HUES64 (cell line): ENCODE results near the gene MAPRE2.

ENCODE experiments used
- H3K27ac ChIP-seq: 2 replicates; pipeline ENCODE4 v1.7.0; 2013; ENCODE audit warnings: low read depth, low read length, inconsistent platforms
- H3K27me3 ChIP-seq: 2 replicates; pipeline ENCODE4 v1.6.1; 2013; ENCODE audit warnings: mild to moderate bottlenecking, low read length; ENCODE audit not compliant: insufficient read depth
- H3K36me3 ChIP-seq: 2 replicates; pipeline ENCODE4 v1.6.1; 2013; ENCODE audit warnings: mild to moderate bottlenecking, low read length; ENCODE audit not compliant: insufficient read depth
- H3K4me1 ChIP-seq: 2 replicates; pipeline ENCODE4 v1.6.1; 2013; ENCODE audit warnings: mild to moderate bottlenecking, low read length, moderate library complexity; ENCODE audit not compliant: insufficient read depth
- H3K4me3 ChIP-seq: 2 replicates; pipeline ENCODE4 v1.5.1; 2013; ENCODE audit warnings: mild to moderate bottlenecking, low read length, moderate library complexity
- H3K9ac ChIP-seq: 2 replicates; pipeline ENCODE4 v1.6.1; 2013; ENCODE audit warnings: mild to moderate bottlenecking, low read depth, low read length
- H3K9me3 ChIP-seq: 2 replicates; pipeline ENCODE4 v1.6.1; 2013; ENCODE audit warnings: low read depth, low read length; ENCODE audit not compliant: insufficient read depth
- WGBS: fragments of 150-250, 120-280 bp; methylation state at CpG from one replicate; pipeline ENCODE4 v1.1.7; 2013; ENCODE audit warnings: missing lambda C conversion rate; 5-methylcytosine and 5-hydroxymethylcytosine counted together

MAPRE2 gene

DNA sequence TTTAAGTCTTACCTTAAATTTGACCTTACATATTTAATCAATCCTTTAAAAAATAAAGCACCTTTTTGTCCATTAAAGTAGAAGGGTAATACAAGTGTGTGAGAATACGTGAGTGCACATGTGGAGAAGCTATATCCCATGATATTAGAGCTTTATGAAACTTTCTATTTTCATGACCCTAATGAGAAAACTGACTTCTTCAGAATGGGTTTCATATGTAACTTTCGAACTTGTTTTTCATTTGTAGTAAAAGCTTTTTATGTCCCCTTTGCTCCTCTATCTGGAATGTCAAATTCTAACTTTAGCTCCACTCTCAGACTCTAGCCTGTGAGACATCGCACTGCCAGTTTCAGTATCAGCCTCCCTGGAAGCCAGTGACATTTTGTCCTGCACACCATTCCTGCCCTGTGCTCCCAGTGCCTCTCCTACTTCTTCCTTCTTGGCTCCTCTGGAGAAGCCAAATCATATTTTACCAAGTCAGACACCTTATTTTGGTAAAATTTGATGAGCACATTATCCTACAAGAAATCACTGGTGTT, 42.0 kb downstream of the MAPRE2 start:
- Histone ChIP-seq H3K9me3 (no peaks in the 10 kb centered on the region), H3K27me3 (no peaks in the 10 kb centered on the region), H3K36me3 (no peaks in the 10 kb centered on the region), H3K27ac (no peak overlapping the region), H3K4me3 (no peak overlapping the region), H3K4me1 (no peaks in the 10 kb centered on the region), H3K9ac (no peak overlapping the region)
- 92% methylated on average over 2 of the region's 3 CpGs for WGBS

- Histone ChIP-seq H3K4me1 (no peaks in the 10 kb centered on the region), H3K9ac (no peak overlapping the region), H3K27me3 (no peaks in the 10 kb centered on the region), H3K36me3 (no peaks in the 10 kb centered on the region), H3K9me3 (no peaks in the 10 kb centered on the region), H3K4me3 (no peak overlapping the region), H3K27ac (no peak overlapping the region)
- 91% methylated on average over 5 of the region's 5 CpGs for WGBS
Observed at GRCh38 chr18:35084494-35085449, 43.6 kb downstream of the MAPRE2 start.

- Histone ChIP-seq H3K27ac (no peak overlapping the region), H3K4me3 (no peak overlapping the region), H3K9ac (no peak overlapping the region), H3K4me1 (no peaks in the 10 kb centered on the region), H3K27me3 (no peaks in the 10 kb centered on the region), H3K9me3 (no peaks in the 10 kb centered on the region), H3K36me3 (no peaks in the 10 kb centered on the region)
- WGBS, result 88% methylated on average over 2 of the region's 3 CpGs
Observed at GRCh38 chr18:35085450-35086380, 44.5 kb downstream of the MAPRE2 start.

DNA sequence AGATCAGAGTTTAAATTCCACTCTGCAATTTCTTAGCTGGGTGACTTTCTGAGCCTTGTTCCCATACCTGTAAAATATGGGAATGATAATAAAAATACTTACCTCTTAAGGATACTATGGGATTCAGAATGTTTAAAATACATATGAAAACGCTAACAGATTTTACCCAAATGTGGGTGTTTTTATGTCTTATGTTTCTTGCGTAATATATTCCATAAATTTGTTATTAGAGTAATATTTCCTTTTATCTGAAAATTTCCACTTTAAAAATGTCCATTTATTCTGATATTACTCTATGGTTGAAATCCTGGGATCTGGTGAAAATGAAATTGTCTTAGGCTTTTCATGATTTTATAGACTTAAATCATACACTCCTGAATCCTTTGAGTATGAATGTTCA, 45.5 kb downstream of the MAPRE2 start:
- Histone ChIP-seq H3K9ac (no peak overlapping the region), H3K36me3 (no peaks in the 10 kb centered on the region), H3K4me1 (no peaks in the 10 kb centered on the region), H3K27me3 (no peaks in the 10 kb centered on the region), H3K9me3 (no peaks in the 10 kb centered on the region), H3K27ac (no peak overlapping the region), H3K4me3 (no peak overlapping the region)
- no CpG with 5 or more reads among the region's 2 CpGs for WGBS

DNA sequence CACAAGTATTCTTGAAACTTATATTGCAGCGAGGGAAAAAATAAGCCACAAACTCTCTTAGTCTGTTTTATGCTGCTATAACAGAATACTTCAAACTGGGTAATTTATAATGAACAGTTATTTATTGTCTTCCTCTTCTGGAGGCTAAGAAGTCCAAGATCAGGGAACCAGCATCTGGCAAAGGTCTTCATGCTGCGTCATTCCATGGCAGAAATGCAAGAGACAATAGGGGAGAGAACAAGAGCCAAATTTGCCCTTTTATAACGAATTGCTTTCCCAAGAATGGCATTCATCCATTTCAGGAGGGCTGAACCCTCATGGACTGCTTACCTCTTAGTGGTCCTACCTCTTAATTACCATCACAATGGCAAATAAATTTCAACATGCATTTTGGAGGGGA, 46.5 kb downstream of the MAPRE2 start:
- Histone ChIP-seq H3K4me1 (no peaks in the 10 kb centered on the region), H3K9ac (no peak overlapping the region), H3K36me3 (no peaks in the 10 kb centered on the region), H3K27me3 (no peaks in the 10 kb centered on the region), H3K4me3 (no peak overlapping the region), H3K27ac (no peak overlapping the region), H3K9me3 (no peaks in the 10 kb centered on the region)
- WGBS, result 90% methylated on average over 2 of the region's 3 CpGs

- Histone ChIP-seq H3K27ac (no peak overlapping the region), H3K36me3 (no peaks in the 10 kb centered on the region), H3K9me3 (no peaks in the 10 kb centered on the region), H3K4me3 (no peak overlapping the region), H3K4me1 (no peaks in the 10 kb centered on the region), H3K9ac (no peak overlapping the region), H3K27me3 (no peaks in the 10 kb centered on the region)
- WGBS, result 89% methylated on average over 3 of the region's 3 CpGs
Observed at GRCh38 chr18:35088921-35089320, 47.7 kb downstream of the MAPRE2 start.

DNA sequence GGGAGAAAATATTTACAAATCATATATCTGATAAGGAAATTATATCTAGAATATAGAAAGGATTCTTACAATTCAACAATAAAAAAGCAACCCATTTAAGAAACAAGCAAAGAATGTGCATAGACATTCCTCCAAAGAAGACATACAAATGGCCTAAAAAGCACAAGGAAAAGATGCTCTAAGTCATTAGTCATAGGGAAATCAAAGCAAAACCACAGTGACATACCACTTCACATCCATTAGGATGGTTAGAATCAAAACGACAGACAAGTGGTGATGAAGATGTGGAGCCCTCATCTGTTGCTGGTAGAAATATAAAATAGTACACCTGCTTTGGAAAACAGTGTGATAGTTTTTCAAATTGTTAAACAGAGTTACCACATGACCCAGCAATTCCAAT, 48.2 kb downstream of the MAPRE2 start:
- no CpG with 5 or more reads among the region's 1 CpG for WGBS

DNA sequence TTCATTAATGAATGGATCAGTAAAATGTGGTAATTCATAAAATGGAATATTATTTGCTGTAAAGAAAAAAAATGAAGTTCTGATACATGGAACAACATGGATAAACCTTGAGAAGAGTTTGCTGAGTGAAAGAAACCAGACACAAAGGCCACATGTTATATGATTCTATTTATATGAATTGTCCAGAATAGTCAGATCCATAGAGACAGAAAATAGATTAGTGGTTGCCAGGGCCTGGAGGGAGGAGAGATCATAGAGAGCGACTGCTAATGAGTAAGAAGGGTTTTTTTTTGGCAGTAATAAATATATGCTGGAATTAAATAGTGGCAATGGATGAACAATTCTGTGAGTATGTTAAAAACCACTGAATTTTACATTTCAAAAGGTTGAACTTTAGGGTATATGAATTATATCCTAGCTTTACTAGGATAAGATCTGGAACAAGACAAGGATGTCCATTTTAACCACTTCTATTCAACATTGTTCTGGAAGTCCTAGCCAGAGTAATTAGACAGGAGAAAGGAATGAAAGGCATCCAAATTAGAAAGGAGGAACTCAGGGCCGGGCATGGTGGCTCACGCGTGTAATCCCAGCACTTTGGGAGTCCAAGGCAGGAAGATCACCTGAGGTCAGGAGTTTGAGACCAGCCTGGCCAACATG, 48.8 kb downstream of the MAPRE2 start:
- Histone ChIP-seq H3K4me3 (no peak overlapping the region), H3K4me1 (no peaks in the 10 kb centered on the region)
- WGBS, result 92% methylated on average over 4 of the region's 4 CpGs

More for the DNA sequence above, 48.2 kb downstream of the MAPRE2 start:
- Histone ChIP-seq H3K27ac (no peak overlapping the region), H3K4me1 (no peaks in the 10 kb centered on the region), H3K4me3 (no peak overlapping the region), H3K27me3 (no peaks in the 10 kb centered on the region), H3K9me3 (no peaks in the 10 kb centered on the region), H3K36me3 (no peaks in the 10 kb centered on the region), H3K9ac (no peak overlapping the region)

GRCh38 chr18:35091841-35092240, 50.6 kb downstream of the MAPRE2 start:
- no peak overlapping the region for H3K4me3 ChIP-seq
- H3K27ac ChIP-seq, result no peak overlapping the region
- H3K9me3 ChIP-seq, result no peaks in the 10 kb centered on the region
- no peak overlapping the region for H3K9ac ChIP-seq
- H3K36me3 ChIP-seq, result no peaks in the 10 kb centered on the region
- H3K4me1 ChIP-seq, result no peaks in the 10 kb centered on the region
- H3K27me3 ChIP-seq, result no peaks in the 10 kb centered on the region
- WGBS, result 96% methylated on average over 2 of the region's 2 CpGs

More for the DNA sequence above, 48.8 kb downstream of the MAPRE2 start:
- no peak overlapping the region for H3K27ac ChIP-seq
- H3K9ac ChIP-seq, result no peak overlapping the region
- H3K27me3 ChIP-seq, result no peaks in the 10 kb centered on the region
- no peaks in the 10 kb centered on the region for H3K36me3 ChIP-seq
- no peaks in the 10 kb centered on the region for H3K9me3 ChIP-seq

DNA sequence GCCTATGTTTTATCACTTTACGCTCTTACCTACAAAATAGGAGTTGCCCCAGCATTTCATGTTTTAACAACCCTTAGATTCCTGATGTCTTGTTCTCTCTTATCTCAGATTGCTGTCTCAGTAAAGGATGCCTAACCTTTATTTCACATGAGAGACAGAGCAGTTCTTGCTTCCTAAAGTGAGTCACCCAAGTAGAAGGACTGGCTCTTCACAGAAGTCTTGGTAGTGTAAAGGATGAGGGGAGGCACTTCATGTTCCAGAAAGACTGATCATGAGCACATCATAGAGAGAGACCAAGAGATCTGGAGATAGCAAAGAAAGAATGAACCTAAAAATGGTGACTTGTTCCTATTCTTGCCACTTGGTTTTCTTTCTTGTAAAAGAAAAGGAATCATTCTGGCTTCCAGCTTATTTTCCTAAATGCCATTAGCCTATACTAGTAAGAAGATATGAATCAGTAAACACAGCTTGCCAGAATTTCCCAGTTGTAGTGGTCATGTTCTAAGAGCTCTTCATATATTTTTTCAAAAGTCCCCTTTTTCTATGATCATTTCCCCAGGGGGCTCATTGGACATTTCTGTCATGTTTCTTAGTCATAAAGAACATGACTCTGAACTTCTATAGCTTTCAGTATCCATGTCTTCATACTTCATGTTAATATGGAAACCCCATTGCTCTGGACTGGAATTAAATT, 54.9 kb downstream of the MAPRE2 start:
- Histone ChIP-seq H3K4me1 (no peaks in the 10 kb centered on the region), H3K36me3 (no peaks in the 10 kb centered on the region), H3K27me3 (no peaks in the 10 kb centered on the region), H3K27ac (no peak overlapping the region), H3K9ac (no peak overlapping the region), H3K9me3 (no peaks in the 10 kb centered on the region), H3K4me3 (no peak overlapping the region)
- 93% methylated on average over 1 of the region's 1 CpG for WGBS
